Measurements from ENCODE around the gene PRKACA. TPM values are rescaled to one million over a fixed set of nuclear protein-coding genes. Genes with fewer than 3 reads are reported as not detected.

The PRKACA gene
- total and polyA plus RNA-seq, 4 donors: 53.7 to 125 (median 89.4) TPM

GRCh38 chr19:14073261-14073924 lies 44.2 kb downstream of the PRKACA start:
- 1% methylated on average over 86 to 106 of the region's 106 CpGs for WGBS, 2 donors
- ATAC-seq (ENCODE audit: low FRiP score): peak; percentile 65
- peak; percentile 85 to 92 for DNase-seq
- Histone ChIP-seq H3K27me3 (ENCODE audit: control insufficient read depth in 1 of 2, insufficient read depth in 2 of 2, low read length in 1 of 2) (no peaks in the 10 kb centered on the region), H3K9me3 (ENCODE audit: control insufficient read depth, low read length) (no peaks in the 10 kb centered on the region), H3K36me3 (ENCODE audit: control insufficient read depth in 1 of 2, insufficient read depth in 2 of 2, low read length in 1 of 2) (no peaks in the 10 kb centered on the region), H3K27ac (ENCODE audit: low read depth in 1 of 2, low read length in 2 of 2) (peak overlapping the region; percentile 30 to 69), H3K4me1 (ENCODE audit: control insufficient read depth in 1 of 2, insufficient read depth in 2 of 2, low read length in 2 of 2) (no peaks in the 10 kb centered on the region), H3K4me3 (ENCODE audit: low read length in 2 of 2) (peak overlapping the region; percentile 52 to 67)
- intact Hi-C loops (cut with DNase I): loop anchor here (2.0 to 10.0 kb wide), 2 partner anchors 193 to 299 kb away; partner anchors contain the start of gene C19orf53 (in 1 of the 2)

- DNase-seq (no peak), ATAC-seq (ENCODE audit: low FRiP score) (peak; percentile 8)
- Histone ChIP-seq H3K9me3 (ENCODE audit: control insufficient read depth, low read length) (no peaks in the 10 kb centered on the region), H3K36me3 (ENCODE audit: control insufficient read depth in 1 of 2, insufficient read depth in 2 of 2, low read length in 1 of 2) (no peaks in the 10 kb centered on the region), H3K27ac (ENCODE audit: low read depth in 1 of 2, low read length in 2 of 2) (peak within 1 kb of the TSS in 1 of 2 donors; percentile 69), H3K4me3 (ENCODE audit: low read length in 2 of 2) (peak within 1 kb of the TSS; percentile 52 to 67), H3K27me3 (ENCODE audit: control insufficient read depth in 1 of 2, insufficient read depth in 2 of 2, low read length in 1 of 2) (no peaks in the 10 kb centered on the region), H3K4me1 (ENCODE audit: control insufficient read depth in 1 of 2, insufficient read depth in 2 of 2, low read length in 2 of 2) (no peaks in the 10 kb centered on the region)
- 0 to 1% methylated on average over 42 to 51 of the region's 51 CpGs for WGBS, 2 donors
- intact Hi-C loops (cut with DNase I): loop anchor here (2.0 to 10.0 kb wide), 2 partner anchors 192 to 298 kb away; partner anchors contain the start of gene C19orf53 (in 1 of the 2)
Measured at GRCh38 chr19:14072535-14073260, 44.9 kb downstream of the PRKACA start, which contains the start of gene MISP3. MISP3 (plus strand) TSS chr19:14072786; CDS start chr19:14073310, 524 bp downstream.

- Histone ChIP-seq H3K36me3 (ENCODE audit: control insufficient read depth in 1 of 2, insufficient read depth in 2 of 2, low read length in 1 of 2) (no peaks in the 10 kb centered on the region), H3K4me1 (ENCODE audit: control insufficient read depth in 1 of 2, insufficient read depth in 2 of 2, low read length in 2 of 2) (no peaks in the 10 kb centered on the region), H3K27me3 (ENCODE audit: control insufficient read depth in 1 of 2, insufficient read depth in 2 of 2, low read length in 1 of 2) (no peaks in the 10 kb centered on the region), H3K27ac (ENCODE audit: low read depth in 1 of 2, low read length in 2 of 2) (no peak overlapping the region), H3K4me3 (ENCODE audit: low read length in 2 of 2) (no peak overlapping the region), H3K9me3 (ENCODE audit: control insufficient read depth, low read length) (no peaks in the 10 kb centered on the region)
- intact Hi-C loops (cut with DNase I): loop anchor here in 1 of 2 donors (10.0 kb wide), 1 partner anchor 296 kb away; the partner anchor contains the start of gene C19orf53
- 97% methylated on average over 43 of the region's 43 CpGs for WGBS, 2 donors
- DNase-seq (no peak), ATAC-seq (ENCODE audit: low FRiP score) (no peak)
Measured at GRCh38 chr19:14070268-14071050, 47.1 kb downstream of the PRKACA start.

GRCh38 chr19:14066134-14066533 lies 51.4 kb downstream of the PRKACA start:
- DNase-seq (no peak), ATAC-seq (ENCODE audit: low FRiP score) (no peak)
- H3K9me3 ChIP-seq (ENCODE audit: control insufficient read depth, low read length): no peaks in the 10 kb centered on the region
- H3K27ac ChIP-seq (ENCODE audit: low read depth in 1 of 2, low read length in 2 of 2): no peak overlapping the region
- H3K4me1 ChIP-seq (ENCODE audit: control insufficient read depth in 1 of 2, insufficient read depth in 2 of 2, low read length in 2 of 2): no peaks in the 10 kb centered on the region
- intact Hi-C loops (cut with DNase I): no loop called here
- no peaks in the 10 kb centered on the region for H3K27me3 ChIP-seq (ENCODE audit: control insufficient read depth in 1 of 2, insufficient read depth in 2 of 2, low read length in 1 of 2)
- H3K4me3 ChIP-seq (ENCODE audit: low read length in 2 of 2): no peak overlapping the region
- no peaks in the 10 kb centered on the region for H3K36me3 ChIP-seq (ENCODE audit: control insufficient read depth in 1 of 2, insufficient read depth in 2 of 2, low read length in 1 of 2)
- WGBS, 2 donors: 68 to 81% methylated on average over 2 of the region's 2 CpGs

GRCh38 chr19:14063105-14063504 lies 54.5 kb downstream of the PRKACA start:
- Histone ChIP-seq H3K36me3 (ENCODE audit: control insufficient read depth in 1 of 2, insufficient read depth in 2 of 2, low read length in 1 of 2) (no peaks in the 10 kb centered on the region), H3K27ac (ENCODE audit: low read depth in 1 of 2, low read length in 2 of 2) (no peak overlapping the region), H3K4me1 (ENCODE audit: control insufficient read depth in 1 of 2, insufficient read depth in 2 of 2, low read length in 2 of 2) (no peaks in the 10 kb centered on the region), H3K4me3 (ENCODE audit: low read length in 2 of 2) (no peak overlapping the region), H3K9me3 (ENCODE audit: control insufficient read depth, low read length) (no peaks in the 10 kb centered on the region), H3K27me3 (ENCODE audit: control insufficient read depth in 1 of 2, insufficient read depth in 2 of 2, low read length in 1 of 2) (no peaks in the 10 kb centered on the region)
- ATAC-seq (ENCODE audit: low FRiP score) (no peak), DNase-seq (no peak)
- 50 to 73% methylated on average over 7 of the region's 7 CpGs for whole genome bisulfite sequencing, 2 donors
- intact Hi-C loops (cut with DNase I): no loop called here

- Histone ChIP-seq H3K27ac (ENCODE audit: low read depth in 1 of 2, low read length in 2 of 2) (no peak overlapping the region), H3K27me3 (ENCODE audit: control insufficient read depth in 1 of 2, insufficient read depth in 2 of 2, low read length in 1 of 2) (no peaks in the 10 kb centered on the region), H3K4me1 (ENCODE audit: control insufficient read depth in 1 of 2, insufficient read depth in 2 of 2, low read length in 2 of 2) (no peaks in the 10 kb centered on the region), H3K4me3 (ENCODE audit: low read length in 2 of 2) (no peak overlapping the region), H3K9me3 (ENCODE audit: control insufficient read depth, low read length) (no peaks in the 10 kb centered on the region), H3K36me3 (ENCODE audit: control insufficient read depth in 1 of 2, insufficient read depth in 2 of 2, low read length in 1 of 2) (no peaks in the 10 kb centered on the region)
- ATAC-seq (ENCODE audit: low FRiP score) (no peak), DNase-seq (no peak)
- WGBS, 2 donors: 89 to 90% methylated on average over 5 of the region's 5 CpGs
- intact Hi-C loops (cut with DNase I): no loop called here
Measured at GRCh38 chr19:14062558-14062855, 55.1 kb downstream of the PRKACA start.

GRCh38 chr19:14061751-14062557 lies 55.6 kb downstream of the PRKACA start, which contains the start of gene PALM3:
PALM3 (minus strand) TSS chr19:14062076; CDS start chr19:14061980, 96 bp downstream.
- H3K4me3 ChIP-seq (ENCODE audit: low read length in 2 of 2): no peak within 1 kb of the TSS
- H3K27me3 ChIP-seq (ENCODE audit: control insufficient read depth in 1 of 2, insufficient read depth in 2 of 2, low read length in 1 of 2): no peaks in the 10 kb centered on the region
- DNase-seq (no peak), ATAC-seq (ENCODE audit: low FRiP score) (no peak)
- H3K4me1 ChIP-seq (ENCODE audit: control insufficient read depth in 1 of 2, insufficient read depth in 2 of 2, low read length in 2 of 2): no peaks in the 10 kb centered on the region
- no peak within 1 kb of the TSS for H3K27ac ChIP-seq (ENCODE audit: low read depth in 1 of 2, low read length in 2 of 2)
- intact Hi-C loops (cut with DNase I): no loop called here
- WGBS, 2 donors: 50 to 55% methylated on average over 16 to 19 of the region's 19 CpGs
- H3K9me3 ChIP-seq (ENCODE audit: control insufficient read depth, low read length): no peaks in the 10 kb centered on the region
- H3K36me3 ChIP-seq (ENCODE audit: control insufficient read depth in 1 of 2, insufficient read depth in 2 of 2, low read length in 1 of 2): no peaks in the 10 kb centered on the region

Measured in aorta (tissue), 5 donors.